DOHH2 (cell line): ENCODE measurements around the gene GBA2.

ENCODE experiments used
- H3F3A ChIP-seq: fragments of 200-600 bp; sonication (generic), shearing (Covaris generic); 2 replicates; pipeline ENCODE4 v1.6.0; 2016; ENCODE audit warnings: antibody characterized with exemption, mild to moderate bottlenecking; ENCODE audit not compliant: control insufficient read depth, insufficient read depth
- H3K27ac ChIP-seq: fragments of 200-600 bp; sonication (generic); 2 replicates; pipeline ENCODE4 v1.5.1; 2014; ENCODE audit warnings: low read depth, mild to moderate bottlenecking, low read length, moderate library complexity
- H3K27me3 ChIP-seq: fragments of 200-600 bp; sonication (generic); 2 replicates; pipeline ENCODE4 v1.6.1; 2014; ENCODE audit warnings: mild to moderate bottlenecking, low read length, mixed read lengths; ENCODE audit not compliant: control insufficient read depth
- H3K36me3 ChIP-seq: fragments of 200-600 bp; sonication (generic); 2 replicates; pipeline ENCODE4 v1.6.1; 2014; ENCODE audit warnings: mild to moderate bottlenecking, low read length, moderate library complexity, mixed read lengths; ENCODE audit not compliant: control insufficient read depth
- H3K4me1 ChIP-seq: fragments of 200-600 bp; sonication (generic); 2 replicates; pipeline ENCODE4 v1.6.1; 2014; ENCODE audit warnings: mild to moderate bottlenecking, low read length, mixed read lengths; ENCODE audit not compliant: control insufficient read depth
- H3K4me2 ChIP-seq: fragments of 200-600 bp; sonication (generic); 2 replicates; pipeline ENCODE4 v1.6.0; 2014; ENCODE audit warnings: mild to moderate bottlenecking, low read length, moderate library complexity
- H3K4me3 ChIP-seq: fragments of 200-600 bp; sonication (generic); 2 replicates; pipeline ENCODE4 v1.5.1; 2014; ENCODE audit warnings: mild to moderate bottlenecking, low read length, mixed read lengths
- H3K79me2 ChIP-seq: fragments of 200-600 bp; sonication (generic); 2 replicates; pipeline ENCODE4 v1.6.1; 2014; ENCODE audit warnings: mild to moderate bottlenecking, low read length, mixed read lengths; ENCODE audit not compliant: control insufficient read depth
- H3K9me2 ChIP-seq: fragments of 200-600 bp; sonication (generic); replicated peaks from 2 replicates; pipeline ENCODE4 v1.6.1; 2014; ENCODE audit warnings: mild to moderate bottlenecking, low read length, mixed read lengths; ENCODE audit not compliant: control insufficient read depth
- H3K9me3 ChIP-seq: fragments of 200-600 bp; sonication (generic); 2 replicates; pipeline ENCODE4 v1.6.1; 2014; ENCODE audit warnings: antibody characterized with exemption, low read length, mixed read lengths; ENCODE audit not compliant: control insufficient read depth, insufficient read depth
- H4K20me1 ChIP-seq: fragments of 200-600 bp; sonication (generic); 2 replicates; pipeline ENCODE4 v1.6.0; 2014; ENCODE audit warnings: low read depth, mild to moderate bottlenecking, antibody characterized with exemption, low read length, moderate library complexity; ENCODE audit not compliant: control insufficient read depth, insufficient read depth
- CTCF ChIP-seq: fragments of 200-600 bp; sonication (generic); IDR thresholded peaks from one replicate; pipeline ENCODE4 v1.5.1; 2014; ENCODE audit warnings: antibody characterized with exemption, mild to moderate bottlenecking, low read depth, low read length; ENCODE audit not compliant: poor library complexity, severe bottlenecking
- EZH2phosphoT487 ChIP-seq: fragments of 200-600 bp; sonication (generic); IDR thresholded peaks from 2 replicates; pipeline ENCODE4 v1.6.1; 2017; ENCODE audit warnings: borderline replicate concordance, mild to moderate bottlenecking, antibody characterized with exemption, low read length, moderate library complexity, mixed read lengths

The GBA2 gene

GRCh38 chr9:35738924-35739323 is 10.1 kb downstream of the GBA2 start:
- no peaks in the 10 kb centered on the region for H3F3A ChIP-seq
- peaks cover 10% of the 10 kb centered on the region for H3K4me1 ChIP-seq
- H3K79me2 ChIP-seq, result no peaks in the 10 kb centered on the region; the same call in 1 of the 2 replicates
- H3K36me3 ChIP-seq, result peaks cover 83% of the 10 kb centered on the region
- no peaks in the 10 kb centered on the region for H3K9me3 ChIP-seq
- no peak overlapping the region for H3K4me2 ChIP-seq
- TF ChIP-seq CTCF (no peak), EZH2phosphoT487 (no peak)
- H3K4me3 ChIP-seq, result no peak overlapping the region
- no peaks in the 10 kb centered on the region for H3K27me3 ChIP-seq
- H4K20me1 ChIP-seq, result peaks cover 5% of the 10 kb centered on the region; the same call in 1 of the 2 replicates
- no peaks in the 10 kb centered on the region for H3K9me2 ChIP-seq
- no peak overlapping the region for H3K27ac ChIP-seq

- H3K4me3 ChIP-seq, result no peak overlapping the region
- peaks cover 75% of the 10 kb centered on the region for H3K36me3 ChIP-seq
- H3K9me2 ChIP-seq, result no peaks in the 10 kb centered on the region
- TF ChIP-seq CTCF, result no peak
- peaks cover 6% of the 10 kb centered on the region for H3F3A ChIP-seq
- peaks cover 6% of the 10 kb centered on the region for H3K79me2 ChIP-seq
- peaks cover 17% of the 10 kb centered on the region for H3K4me1 ChIP-seq
- H3K27ac ChIP-seq, result no peak overlapping the region
- H3K27me3 ChIP-seq, result no peaks in the 10 kb centered on the region
- peaks cover 5% of the 10 kb centered on the region; the same call in 1 of the 2 replicates for H4K20me1 ChIP-seq
- H3K9me3 ChIP-seq, result no peaks in the 10 kb centered on the region
- H3K4me2 ChIP-seq, result no peak overlapping the region
Measured at GRCh38 chr9:35738186-35738585, 10.8 kb downstream of the GBA2 start.

- Histone ChIP-seq H3K27ac (no peak overlapping the region), H3K9me3 (no peaks in the 10 kb centered on the region), H4K20me1 (peaks cover 5% of the 10 kb centered on the region; the same call in 1 of the 2 replicates), H3K4me2 (no peak overlapping the region), H3K79me2 (peaks cover 12% of the 10 kb centered on the region), H3F3A (peaks cover 9% of the 10 kb centered on the region), H3K36me3 (peaks cover 65% of the 10 kb centered on the region), H3K9me2 (no peaks in the 10 kb centered on the region), H3K4me1 (peaks cover 20% of the 10 kb centered on the region), H3K27me3 (no peaks in the 10 kb centered on the region), H3K4me3 (no peak overlapping the region)
- TF ChIP-seq EZH2phosphoT487, result no peak
- TF ChIP-seq CTCF, result no peak
Measured at GRCh38 chr9:35737143-35737542, 11.9 kb downstream of the GBA2 start.
